GM23248 (cell line): Measurements from ENCODE around the gene TTBK1. TPM values are rescaled to one million over a fixed set of nuclear protein-coding genes. Genes with fewer than 3 reads are reported as not detected.
"Not testable (repeated sequence)": the region's sequence is repeated elsewhere in the genome, so short reads cannot be mapped to it uniquely, and the experiment has no call there.

ENCODE experiments used
- DNase-seq: peaks from one replicate; pipeline ENCODE4 v3.0.0-alpha.2; 2015
- H2AFZ ChIP-seq: fragments of 200-600 bp; sonication (generic); 2 replicates; pipeline ENCODE4 v1.6.1; 2016; ENCODE audit warnings: antibody characterized with exemption
- H3F3A ChIP-seq: fragments of 200-600 bp; sonication (generic); 2 replicates; pipeline ENCODE4 v1.6.1; 2016; ENCODE audit warnings: mild to moderate bottlenecking, antibody characterized with exemption, mixed run types; ENCODE audit not compliant: insufficient read depth
- H3K27ac ChIP-seq: fragments of 200-600 bp; sonication (generic); 2 replicates; pipeline ENCODE4 v1.5.1; 2016; ENCODE audit warnings: mild to moderate bottlenecking
- H3K27me3 ChIP-seq: fragments of 200-600 bp; sonication (generic); replicated peaks from 2 replicates; pipeline ENCODE4 v1.6.1; 2016; ENCODE audit warnings: mild to moderate bottlenecking; ENCODE audit not compliant: insufficient read depth
- H3K36me3 ChIP-seq: fragments of 200-600 bp; sonication (generic); 2 replicates; pipeline ENCODE4 v1.6.1; 2016; ENCODE audit warnings: low read depth, mild to moderate bottlenecking
- H3K4me1 ChIP-seq: fragments of 200-600 bp; sonication (generic); 2 replicates; pipeline ENCODE4 v1.6.1; 2016; ENCODE audit warnings: mild to moderate bottlenecking; ENCODE audit not compliant: insufficient read depth
- H3K4me2 ChIP-seq: fragments of 200-600 bp; sonication (generic); one replicate; pipeline ENCODE4 v1.6.1; 2016; ENCODE audit warnings: mild to moderate bottlenecking; ENCODE audit not compliant: unreplicated experiment
- H3K4me3 ChIP-seq: fragments of 200-600 bp; sonication (generic); 2 replicates; pipeline ENCODE4 v1.5.1; 2016; ENCODE audit warnings: mild to moderate bottlenecking
- H3K79me2 ChIP-seq: fragments of 200-600 bp; sonication (generic); 2 replicates; pipeline ENCODE4 v1.6.1; 2016; ENCODE audit warnings: mild to moderate bottlenecking; ENCODE audit not compliant: insufficient read depth
- H3K9ac ChIP-seq: fragments of 200-600 bp; sonication (generic); 2 replicates; pipeline ENCODE4 v1.6.1; 2016; ENCODE audit warnings: mild to moderate bottlenecking
- H3K9me2 ChIP-seq: fragments of 200-600 bp; sonication (generic); 2 replicates; pipeline ENCODE4 v1.6.1; 2016; ENCODE audit warnings: mixed run types, mild to moderate bottlenecking, moderate library complexity; ENCODE audit not compliant: insufficient read depth
- H3K9me3 ChIP-seq: fragments of 200-600 bp; sonication (generic); one replicate; pipeline ENCODE4 v1.6.1; 2017; ENCODE audit warnings: low read depth
- H4K20me1 ChIP-seq: fragments of 200-600 bp; sonication (generic); 2 replicates; pipeline ENCODE4 v1.6.0; 2016; ENCODE audit not compliant: insufficient read depth
- EZH2 ChIP-seq: fragments of 200-600 bp; sonication (generic); IDR thresholded peaks from 2 replicates; pipeline ENCODE4 v1.6.1; 2018; ENCODE audit warnings: antibody characterized with exemption, mild to moderate bottlenecking; ENCODE audit not compliant: insufficient read depth, poor library complexity, severe bottlenecking
- EZH2phosphoT487 ChIP-seq: fragments of 200-600 bp; sonication (generic); IDR thresholded peaks from 2 replicates; pipeline ENCODE4 v1.6.1; 2018; ENCODE audit warnings: antibody characterized with exemption, moderate library complexity, mild to moderate bottlenecking, low read depth; ENCODE audit not compliant: insufficient read depth
- WGBS, 2 experiments: methylation state at CpG; one replicate each; pipeline ENCODE4 v1.1.6; 2015 to 2017; ENCODE audit warnings: low lambda C conversion rate in 2 of 2, low coverage in 1 of 2; ENCODE audit errors: missing lambda C conversion rate in 2 of 2; 5-methylcytosine and 5-hydroxymethylcytosine counted together
- in situ Hi-C: fragments of 300-500 bp; cut with MboI; formaldehyde crosslinking; loops from 2 replicates; pipeline ENCODE4 v1.15.0; 2020
- polyA plus RNA-seq: library from polyadenylated mRNA; unstranded; fragments of >200 nt; fragmentation: Nextera tagmentation; extraction: Ambion mirVana; gene quantifications from 2 replicates; pipeline ENCODE4 v1.2.1, GENCODE V29; 2016
- total RNA-seq: library from RNA; depleted of rRNA; stranded (reverse); fragments of >200 nt; shearing (Covaris generic); gene quantifications from 2 replicates; pipeline ENCODE4 v1.2.3, GENCODE V29; 2014

TTBK1 gene
- total and polyA plus RNA-seq, 2 experiments from 2014 or later, result not detected

GRCh38 chr6:43301081-43301870 is 58.0 kb downstream of the TTBK1 start:
- H3K36me3 ChIP-seq, result no peaks in the 10 kb centered on the region
- H4K20me1 ChIP-seq, result no peaks in the 10 kb centered on the region
- no peak overlapping the region for H3K4me3 ChIP-seq
- 80 to 82% methylated on average over 15 of the region's 15 CpGs for WGBS, 2 experiments
- no peak overlapping the region for H2AFZ ChIP-seq
- H3K4me2 ChIP-seq, result no peak overlapping the region
- H3K9me2 ChIP-seq, result no peaks in the 10 kb centered on the region
- in situ Hi-C loops, result no loop called here
- no peaks in the 10 kb centered on the region for H3K79me2 ChIP-seq
- no peak overlapping the region for H3K27ac ChIP-seq
- TF ChIP-seq EZH2 (no peak), EZH2phosphoT487 (no peak)
- no peak overlapping the region for H3K9ac ChIP-seq
- no peaks in the 10 kb centered on the region for H3K4me1 ChIP-seq
- H3K9me3 ChIP-seq, result no peaks in the 10 kb centered on the region
- DNase-seq, result no peak
- peaks cover 17% of the 10 kb centered on the region; the same call in 1 of the 2 replicates for H3K27me3 ChIP-seq
- no peaks in the 10 kb centered on the region for H3F3A ChIP-seq

DNA sequence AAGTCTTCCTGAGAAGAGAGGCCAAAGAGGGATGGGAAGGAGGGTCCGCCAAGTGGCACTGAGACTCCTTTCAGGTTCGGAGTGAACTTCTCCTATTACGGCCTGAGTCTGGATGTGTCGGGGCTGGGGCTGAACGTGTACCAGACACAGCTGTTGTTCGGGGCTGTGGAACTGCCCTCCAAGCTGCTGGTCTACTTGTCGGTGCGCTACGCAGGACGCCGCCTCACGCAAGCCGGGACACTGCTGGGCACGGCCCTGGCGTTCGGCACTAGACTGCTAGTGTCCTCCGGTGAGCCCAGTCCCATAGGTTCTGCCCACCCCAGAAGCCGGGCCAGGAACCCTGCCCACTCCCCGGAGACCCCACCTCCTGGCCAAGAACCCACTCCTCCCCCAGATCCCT is 58.8 kb downstream of the TTBK1 start:
- H3K9ac ChIP-seq, result no peak overlapping the region
- no peak overlapping the region for H2AFZ ChIP-seq
- in situ Hi-C loops, result no loop called here
- WGBS, 2 experiments, result 63% methylated on average over 19 of the region's 19 CpGs
- H3K79me2 ChIP-seq, result no peaks in the 10 kb centered on the region
- no peaks in the 10 kb centered on the region for H3K9me3 ChIP-seq
- no peak for DNase-seq
- H3K4me2 ChIP-seq, result no peak overlapping the region
- H3F3A ChIP-seq, result no peaks in the 10 kb centered on the region
- no peaks in the 10 kb centered on the region for H4K20me1 ChIP-seq
- no peaks in the 10 kb centered on the region for H3K36me3 ChIP-seq
- no peaks in the 10 kb centered on the region for H3K9me2 ChIP-seq
- no peak overlapping the region for H3K4me3 ChIP-seq
- TF ChIP-seq EZH2phosphoT487, result no peak
- TF ChIP-seq EZH2, result no peak
- H3K27ac ChIP-seq, result no peak overlapping the region
- H3K27me3 ChIP-seq, result peaks cover 10% of the 10 kb centered on the region; the same call in 1 of the 2 replicates
- H3K4me1 ChIP-seq, result no peaks in the 10 kb centered on the region

DNA sequence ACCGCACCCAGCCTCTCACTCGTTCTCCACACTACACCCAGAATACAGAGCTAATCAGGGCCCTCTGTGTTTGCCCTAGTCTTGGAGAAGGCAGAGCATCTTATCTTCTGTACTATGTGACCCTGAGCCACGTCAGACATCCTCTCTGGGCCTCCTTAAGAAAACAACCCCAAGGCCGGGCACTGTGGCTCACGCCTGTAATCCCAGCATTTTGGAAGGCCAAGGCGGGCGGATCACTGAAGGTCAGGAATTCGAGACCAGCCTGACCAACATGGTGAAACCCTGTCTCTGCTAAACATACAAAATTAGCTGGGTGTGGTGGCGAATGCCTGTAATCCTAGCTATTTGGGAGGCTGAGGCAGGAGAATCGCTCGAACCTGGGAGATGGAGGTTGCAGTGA is 59.7 kb downstream of the TTBK1 start:
- H3K27me3 ChIP-seq, H3K27ac ChIP-seq, H3F3A ChIP-seq, in situ Hi-C loops, H3K9me3 ChIP-seq, DNase-seq, H4K20me1 ChIP-seq, H3K9me2 ChIP-seq, H3K79me2 ChIP-seq, H3K9ac ChIP-seq, H3K4me1 ChIP-seq, H3K4me3 ChIP-seq, H3K36me3 ChIP-seq, H3K4me2 ChIP-seq, H2AFZ ChIP-seq: not testable (repeated sequence)
- 77 to 83% methylated on average over 11 of the region's 11 CpGs for WGBS, 2 experiments

- Histone ChIP-seq H3K36me3 (no peaks in the 10 kb centered on the region), H3K9ac (no peak overlapping the region), H4K20me1 (no peaks in the 10 kb centered on the region), H3K4me2 (no peak overlapping the region), H3K9me2 (no peaks in the 10 kb centered on the region), H2AFZ (no peak overlapping the region), H3K4me3 (no peak overlapping the region), H3K27ac (no peak overlapping the region), H3K79me2 (no peaks in the 10 kb centered on the region), H3K9me3 (no peaks in the 10 kb centered on the region), H3F3A (no peaks in the 10 kb centered on the region), H3K27me3 (peaks cover 7% of the 10 kb centered on the region; the same call in 1 of the 2 replicates), H3K4me1 (no peaks in the 10 kb centered on the region)
- TF ChIP-seq EZH2phosphoT487 (no peak), EZH2 (no peak)
- in situ Hi-C loops, result no loop called here
- WGBS, 2 experiments, result 33 to 36% methylated on average over 8 of the region's 8 CpGs
- no peak for DNase-seq
Measured at GRCh38 chr6:43303751-43304331, 60.6 kb downstream of the TTBK1 start.
